Measurements from ENCODE around the gene TOMM5.
"Not testable (repeated sequence)": the region's sequence is repeated elsewhere in the genome, so short reads cannot be mapped to it uniquely, and the experiment has no call there.

TOMM5 gene

DNA sequence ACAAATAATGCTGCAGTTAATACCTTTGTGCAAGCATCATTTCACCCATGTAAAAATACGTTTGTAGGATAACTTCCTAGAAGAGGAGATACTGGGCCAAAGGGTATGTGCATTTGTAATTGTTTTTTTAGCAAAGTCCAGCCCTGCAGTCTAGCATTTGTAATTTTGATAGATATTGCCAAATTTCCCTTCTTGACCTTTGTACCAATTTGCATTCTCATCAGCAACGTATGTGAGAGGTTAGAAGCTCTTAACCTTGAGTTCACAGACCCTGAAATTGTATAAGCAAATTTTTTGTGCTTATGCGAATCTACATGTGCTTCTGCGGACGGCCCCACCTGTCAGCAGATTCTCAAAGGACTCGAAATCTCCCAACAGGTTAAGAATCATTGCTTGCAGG, 18.6 kb upstream of the TOMM5 start:
- no peak for DNase-seq (ENCODE audit: low spot score)

DNA sequence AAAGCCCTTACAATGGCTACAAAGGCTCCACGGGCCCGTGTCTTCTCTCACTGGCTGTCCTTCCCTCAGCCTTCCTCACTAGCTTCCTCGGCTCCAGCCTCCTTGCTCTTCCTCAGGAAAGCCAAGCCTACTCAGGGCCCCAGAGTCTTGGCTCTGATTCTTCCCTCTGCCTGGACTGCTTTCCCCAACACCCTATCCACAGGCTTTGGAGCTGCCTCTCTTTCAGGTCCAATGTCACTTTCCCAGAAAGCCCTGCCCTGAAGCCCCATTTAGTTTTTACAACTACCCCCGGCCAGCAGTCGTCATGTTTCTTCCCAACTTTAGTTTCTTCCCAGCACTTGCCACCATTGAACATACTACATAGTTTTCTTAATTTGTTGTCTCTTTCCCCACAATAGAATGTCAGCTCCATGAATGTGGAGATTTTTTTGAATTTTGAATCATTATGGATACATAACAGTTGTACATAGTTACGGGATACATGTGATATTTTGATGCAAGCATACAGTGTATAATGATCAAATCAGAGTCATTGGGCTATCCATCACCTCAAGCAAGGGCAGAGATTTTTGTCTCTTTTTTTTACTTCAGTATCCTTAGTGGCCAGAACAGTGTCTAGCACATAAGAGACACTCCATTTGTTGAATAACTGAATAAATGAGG, 17.5 kb upstream of the TOMM5 start:
- DNase-seq (ENCODE audit: low spot score), result no peak

DNA sequence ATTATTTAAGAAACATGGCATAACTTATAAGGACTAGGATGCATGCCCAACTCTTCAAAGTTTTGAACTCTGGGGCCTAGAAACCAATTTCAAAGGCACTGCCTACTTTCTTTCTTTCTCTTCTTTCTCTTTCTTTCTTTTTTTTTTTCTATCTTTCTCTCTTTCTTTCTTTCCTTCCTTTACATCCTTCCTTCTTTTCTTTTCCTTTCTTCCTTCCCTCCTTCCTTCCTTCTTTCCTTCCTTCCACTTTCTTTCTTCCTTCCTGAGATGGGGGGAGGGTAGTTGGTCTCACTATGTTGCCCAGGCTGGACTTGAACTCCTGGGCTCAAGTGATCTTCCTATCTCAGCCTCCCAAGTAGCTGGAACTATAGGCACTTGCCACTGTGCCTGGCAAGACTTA, 15.9 kb upstream of the TOMM5 start:
- no peak for DNase-seq (ENCODE audit: low spot score)

DNA sequence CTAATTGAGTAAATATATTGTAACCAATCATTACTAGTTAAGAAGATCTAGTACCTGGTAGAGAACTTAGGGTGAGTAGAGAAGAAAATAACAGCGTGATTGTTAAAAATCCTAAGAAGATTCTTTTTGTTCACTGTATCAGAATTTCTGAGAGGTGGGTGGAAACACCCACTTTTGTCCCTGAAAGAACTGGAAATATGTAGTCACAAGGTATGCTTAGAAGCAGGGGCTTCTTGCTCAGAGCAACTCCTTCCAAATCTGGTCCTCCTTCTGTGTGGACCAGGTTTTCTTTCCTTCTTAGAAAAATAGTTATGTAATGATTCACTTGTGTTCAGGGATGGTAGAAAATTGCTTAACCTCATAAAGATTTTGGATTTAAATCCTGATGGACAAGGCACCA, 11.9 kb upstream of the TOMM5 start:
- DNase-seq (ENCODE audit: low spot score), result no peak

DNA sequence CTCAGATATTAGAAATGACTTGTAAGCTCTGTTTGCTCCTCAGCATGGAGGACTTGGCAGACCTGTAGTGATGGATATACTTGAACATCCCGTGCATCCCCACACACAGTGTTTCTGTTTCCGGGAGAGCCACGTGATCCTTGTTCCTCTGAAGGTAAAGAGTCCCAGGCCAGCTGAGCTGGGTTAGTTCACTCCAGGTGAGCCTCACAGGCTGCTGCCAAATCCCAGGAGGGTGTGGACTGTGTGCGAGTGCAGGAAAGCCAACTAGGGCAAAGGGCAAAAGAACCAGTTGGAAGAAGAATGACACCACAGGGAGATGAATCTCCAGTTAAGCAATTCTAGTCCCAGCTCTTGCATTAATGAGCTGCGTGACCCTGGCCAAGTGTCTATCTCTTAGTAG, 10.4 kb upstream of the TOMM5 start:
- no peak for DNase-seq (ENCODE audit: low spot score)

DNA sequence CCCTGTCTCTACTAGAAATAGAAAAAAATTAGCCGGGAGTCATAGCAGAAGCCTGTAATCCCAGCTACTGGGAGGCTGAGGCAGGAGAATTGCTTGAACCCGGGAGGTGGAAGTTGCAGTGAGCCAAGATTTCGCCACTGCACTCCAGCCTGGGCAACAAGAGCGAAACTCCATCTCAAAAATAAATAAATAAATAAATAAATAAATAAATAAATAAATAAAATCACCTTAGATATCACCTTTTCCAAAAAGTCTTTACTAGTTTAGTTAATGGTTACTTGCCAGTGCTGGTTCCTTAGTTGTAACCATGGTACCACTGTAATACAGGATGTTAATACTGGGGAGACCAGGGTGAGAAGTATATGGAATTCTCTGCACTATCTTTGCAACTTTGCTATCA, 9.7 kb upstream of the TOMM5 start:
- not testable (repeated sequence) for DNase-seq (ENCODE audit: low spot score)

DNA sequence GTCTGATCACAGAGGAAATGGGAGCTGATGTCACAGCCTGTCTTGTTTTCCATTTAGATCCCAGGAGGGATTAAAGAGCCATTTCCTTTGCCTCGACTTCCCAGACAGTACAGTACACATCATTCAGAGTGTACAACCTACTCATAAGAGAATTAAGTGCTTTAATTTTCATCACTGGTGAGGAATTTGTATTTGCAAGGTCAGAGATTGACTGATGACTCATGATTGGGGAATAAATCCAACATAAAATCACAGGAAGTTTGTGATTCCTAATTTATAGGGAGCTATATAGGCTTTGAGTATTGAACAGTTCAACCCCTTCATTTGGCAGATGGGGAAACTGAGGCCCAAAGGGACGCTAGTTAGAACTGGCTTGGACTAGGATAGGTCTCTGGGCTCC, 4.1 kb upstream of the TOMM5 start:
- no peak for DNase-seq (ENCODE audit: low spot score)

DNA sequence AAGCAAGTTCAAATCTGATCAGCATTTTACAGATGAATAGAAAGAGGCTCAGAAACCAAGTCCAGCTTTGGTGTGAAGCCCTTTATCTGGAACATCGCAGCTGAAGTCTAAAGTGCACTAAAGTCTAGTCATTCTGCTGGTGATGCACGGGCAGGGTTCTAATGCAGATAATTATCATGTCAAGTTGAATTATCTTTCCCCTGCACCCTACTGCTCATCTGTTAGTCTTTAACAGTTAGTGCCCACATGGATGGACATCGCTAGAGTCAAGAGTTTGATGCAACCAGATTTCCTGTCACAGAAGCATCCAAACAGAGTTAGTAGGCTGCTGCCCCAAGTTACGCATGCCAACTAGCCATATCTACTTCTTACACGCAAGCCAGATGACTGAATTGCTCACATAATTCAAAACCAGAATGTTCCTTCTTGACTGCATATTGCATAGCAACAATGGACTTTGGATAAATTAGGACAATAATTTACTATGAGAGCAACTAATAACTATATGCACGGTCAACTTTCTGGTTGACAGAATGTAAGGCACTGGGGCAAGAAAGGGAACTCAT, 1.6 kb upstream of the TOMM5 start:
- peak; percentile 16 for DNase-seq (ENCODE audit: low spot score)

DNA sequence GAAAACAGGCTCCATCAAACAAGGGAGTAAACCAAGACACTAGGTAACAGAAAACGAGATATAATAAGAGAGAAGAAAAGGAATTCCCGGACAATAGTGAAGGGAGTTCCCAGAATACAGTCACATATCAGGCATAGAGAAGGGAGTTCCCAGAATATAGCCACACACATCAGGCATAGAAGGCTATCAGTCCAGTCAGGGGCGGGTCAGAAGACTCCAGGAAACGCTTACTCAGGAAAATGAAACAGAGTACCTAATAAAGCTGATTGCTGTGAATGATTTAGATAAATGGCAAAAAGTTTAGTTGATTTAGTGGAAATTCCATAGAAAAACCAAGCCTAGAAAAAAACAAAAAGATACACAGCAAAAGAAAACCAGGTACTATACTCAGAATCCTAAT, 4.9 kb downstream of the TOMM5 start:
- DNase-seq (ENCODE audit: low spot score), result no peak

DNA sequence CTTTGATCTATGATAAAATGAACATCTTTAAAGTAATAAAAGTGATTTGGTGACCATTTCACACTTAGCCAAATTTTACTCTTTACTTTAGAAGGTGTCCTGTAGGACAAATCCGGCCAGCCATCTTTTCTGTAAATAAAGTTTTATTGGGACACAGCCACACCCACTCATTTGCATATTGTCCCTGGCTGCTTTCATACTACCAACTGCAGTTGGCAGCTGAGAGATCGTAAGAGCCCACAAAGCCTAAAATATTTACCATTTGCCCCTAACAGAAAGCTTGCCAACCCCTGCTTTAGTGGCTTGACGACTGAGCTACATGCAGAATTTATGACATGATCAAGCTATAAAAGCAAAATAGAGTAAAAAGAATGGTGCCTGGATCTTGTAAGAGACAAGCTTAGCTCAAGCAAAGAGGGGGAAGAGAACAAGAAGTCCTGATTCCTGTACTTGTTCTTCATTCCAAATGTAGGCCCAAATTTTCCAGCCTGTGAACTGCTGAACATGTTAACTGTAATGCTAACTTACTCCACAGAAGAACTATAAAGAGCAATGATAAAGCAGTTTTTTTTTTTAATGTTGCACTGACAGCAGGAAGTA, 8.8 kb downstream of the TOMM5 start:
- no peak for DNase-seq (ENCODE audit: low spot score)

DNA sequence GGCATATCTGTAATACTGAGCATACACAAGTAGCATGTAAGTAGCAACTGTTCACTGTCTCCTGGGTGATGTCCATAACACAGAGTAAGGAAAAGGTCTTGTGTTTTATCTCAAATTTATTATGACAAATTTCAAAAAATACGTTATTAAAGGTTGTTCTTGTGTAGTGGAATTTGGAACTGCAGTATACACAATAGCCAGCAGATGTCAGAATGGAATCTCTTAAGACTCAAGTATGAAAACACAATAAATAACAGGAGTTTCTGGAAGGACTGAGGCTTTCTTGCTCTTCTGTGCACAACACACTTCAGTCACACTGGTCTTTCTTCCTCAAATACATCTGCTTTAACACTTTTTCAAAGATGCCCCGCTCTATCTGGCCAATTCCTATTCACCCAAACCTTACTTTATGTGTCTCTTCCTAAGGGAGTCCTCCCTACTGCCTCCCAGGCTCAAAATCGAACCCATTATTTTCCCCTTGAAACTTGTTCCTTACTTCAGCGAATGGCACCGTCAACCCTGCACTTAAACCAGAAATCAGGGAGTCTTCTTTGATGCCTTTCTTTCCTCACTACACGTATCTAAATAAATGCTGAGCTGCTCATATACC, 9.7 kb downstream of the TOMM5 start:
- DNase-seq (ENCODE audit: low spot score), result peak; percentile 55

DNA sequence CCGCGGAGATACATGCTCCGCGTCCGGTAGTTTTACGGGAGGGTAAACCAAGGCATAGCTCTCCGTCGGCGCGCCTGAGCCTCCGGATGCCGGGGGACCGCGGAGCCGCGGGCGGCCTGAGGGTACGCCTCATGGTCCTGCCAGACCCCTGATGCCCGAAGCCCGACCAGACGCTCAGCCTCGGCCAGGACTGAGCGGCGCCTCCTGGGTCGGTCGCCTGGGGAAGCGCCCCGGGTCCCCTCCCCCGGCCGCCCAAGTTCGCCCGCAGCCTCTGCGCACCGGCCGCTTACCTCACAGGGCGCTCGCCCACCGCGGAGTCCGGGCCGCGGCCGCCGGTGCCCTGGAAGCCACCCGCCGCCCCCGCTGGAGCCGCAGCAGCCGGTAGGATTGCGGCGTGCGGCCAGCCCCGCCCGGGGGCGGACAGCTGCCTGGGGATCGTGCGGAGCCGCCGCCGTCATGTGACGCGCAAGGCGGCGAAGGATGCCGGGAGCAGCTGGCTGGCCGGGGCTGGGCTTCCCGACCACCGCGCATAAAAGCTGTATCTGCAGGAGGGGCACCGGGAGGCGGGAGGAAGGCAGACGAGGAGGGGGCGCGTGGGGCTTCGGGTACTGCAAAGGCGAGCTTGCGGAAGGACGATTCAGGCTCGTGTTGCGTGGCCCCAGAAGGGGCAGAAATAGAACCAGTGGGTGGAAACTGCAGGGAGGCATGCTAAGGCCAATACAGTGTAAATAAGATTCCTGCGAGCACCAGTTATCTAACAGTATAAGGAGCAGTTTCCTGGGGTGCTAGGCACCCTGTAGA, 16.3 kb downstream of the TOMM5 start, which contains the start of gene FBXO10:
TSS of gene FBXO10 (minus strand) at position 460 of the 801 bp plus-strand sequence. CDS start 34,612 bp downstream, outside the sequence.
- DNase-seq (ENCODE audit: low spot score), result no peak

DNA sequence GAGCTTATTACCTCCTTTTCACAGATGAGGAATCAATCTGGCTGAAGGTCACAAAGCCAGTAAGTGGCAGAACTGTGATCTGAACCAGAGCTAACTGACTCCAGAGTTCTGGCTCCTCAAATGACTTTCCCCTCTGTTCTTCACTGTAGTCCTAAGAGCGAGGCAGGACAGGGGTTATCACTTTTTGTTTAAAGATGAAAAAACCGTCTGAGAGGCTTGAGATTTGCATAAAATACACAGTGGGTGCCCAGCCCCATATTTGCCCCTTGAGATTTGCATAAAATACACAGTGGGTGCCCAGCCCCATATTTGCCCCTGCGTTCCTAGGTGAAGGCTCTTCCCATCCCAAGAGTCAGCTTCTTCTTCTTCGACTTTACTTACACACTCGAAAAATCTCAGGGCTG, 16.9 kb downstream of the TOMM5 start:
- DNase-seq (ENCODE audit: low spot score), result no peak

DNA sequence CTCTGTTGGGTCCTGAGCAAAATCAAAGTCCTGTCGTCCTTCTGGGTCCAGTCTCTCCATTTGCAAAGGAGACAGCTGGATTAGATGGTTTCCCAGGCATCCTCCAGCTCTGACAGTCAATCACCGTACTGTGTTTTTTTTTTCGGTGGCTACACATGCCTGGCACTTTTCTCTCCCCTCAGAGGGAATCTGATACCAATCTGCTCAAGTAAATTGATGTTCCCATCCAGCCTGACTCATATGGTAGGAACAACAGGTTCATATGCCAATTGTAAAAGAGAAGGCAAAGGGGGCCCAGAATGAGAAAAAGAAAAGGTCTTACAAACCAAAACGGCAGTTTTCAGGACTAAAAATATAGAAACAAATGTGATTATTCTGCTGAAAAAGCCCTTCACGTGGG, 17.4 kb downstream of the TOMM5 start:
- no peak for DNase-seq (ENCODE audit: low spot score)

DNA sequence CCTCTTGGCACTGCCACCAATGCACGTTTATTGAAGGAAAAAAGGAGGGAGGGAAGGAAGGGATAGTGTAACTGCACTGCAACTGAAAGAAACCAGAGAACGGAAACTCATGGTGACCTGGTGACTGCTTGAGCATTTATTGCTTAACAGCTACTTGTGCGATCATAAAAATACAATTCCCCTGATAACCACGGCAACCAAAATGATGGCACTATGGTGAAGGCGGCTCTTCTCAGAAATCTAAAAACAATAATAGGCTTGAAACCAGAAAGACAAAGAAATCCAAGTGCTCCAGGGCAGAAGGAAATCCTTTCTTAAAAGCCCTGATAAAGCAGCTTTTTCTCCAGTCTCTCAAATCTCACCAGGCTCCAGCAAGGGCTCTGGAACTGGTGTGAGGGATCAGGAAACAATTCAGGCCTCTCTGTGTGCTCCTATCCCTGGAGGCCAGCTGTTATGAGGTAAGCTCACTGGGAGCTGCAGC, 18.1 kb downstream of the TOMM5 start:
- no peak for DNase-seq (ENCODE audit: low spot score)

DNA sequence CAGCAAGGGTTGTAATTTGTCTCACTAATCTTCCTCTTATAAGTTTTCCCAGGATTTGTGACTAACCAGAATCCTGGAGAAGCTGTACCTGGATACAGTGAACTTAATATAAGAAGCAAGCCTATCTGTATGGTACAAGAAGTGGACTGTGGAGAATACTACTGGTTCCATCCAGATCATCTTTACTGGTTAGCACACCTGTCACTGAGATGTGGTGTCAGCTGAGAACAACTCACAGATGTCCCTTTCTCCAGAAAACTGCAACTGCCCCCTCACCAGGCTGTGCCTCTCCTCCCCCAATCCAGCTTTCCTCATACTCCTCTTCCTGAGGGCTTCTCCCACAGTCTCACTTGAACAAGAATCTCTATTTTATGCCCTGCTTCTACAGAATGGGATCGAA, 21.1 kb downstream of the TOMM5 start:
- no peak for DNase-seq (ENCODE audit: low spot score)

DNA sequence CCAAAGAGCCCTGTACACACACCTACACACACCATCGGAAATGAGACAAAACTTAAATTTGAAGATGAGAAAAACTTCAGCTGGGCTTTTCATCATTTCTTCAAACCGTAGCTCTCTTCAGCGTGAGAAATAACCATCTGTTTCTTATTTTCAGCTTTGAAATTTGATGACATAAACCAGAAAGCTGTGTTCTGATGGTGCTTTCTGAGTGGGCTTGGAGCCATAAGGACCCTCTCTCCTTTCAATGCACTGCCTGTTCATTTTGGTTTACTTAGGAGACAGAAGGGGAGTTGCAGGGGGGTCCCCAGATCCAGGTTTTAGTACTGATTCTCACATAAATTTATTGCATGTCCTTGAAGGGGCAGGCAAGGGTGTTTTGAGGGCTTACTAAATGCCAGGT, 25.7 kb downstream of the TOMM5 start:
- no peak for DNase-seq (ENCODE audit: low spot score)

DNA sequence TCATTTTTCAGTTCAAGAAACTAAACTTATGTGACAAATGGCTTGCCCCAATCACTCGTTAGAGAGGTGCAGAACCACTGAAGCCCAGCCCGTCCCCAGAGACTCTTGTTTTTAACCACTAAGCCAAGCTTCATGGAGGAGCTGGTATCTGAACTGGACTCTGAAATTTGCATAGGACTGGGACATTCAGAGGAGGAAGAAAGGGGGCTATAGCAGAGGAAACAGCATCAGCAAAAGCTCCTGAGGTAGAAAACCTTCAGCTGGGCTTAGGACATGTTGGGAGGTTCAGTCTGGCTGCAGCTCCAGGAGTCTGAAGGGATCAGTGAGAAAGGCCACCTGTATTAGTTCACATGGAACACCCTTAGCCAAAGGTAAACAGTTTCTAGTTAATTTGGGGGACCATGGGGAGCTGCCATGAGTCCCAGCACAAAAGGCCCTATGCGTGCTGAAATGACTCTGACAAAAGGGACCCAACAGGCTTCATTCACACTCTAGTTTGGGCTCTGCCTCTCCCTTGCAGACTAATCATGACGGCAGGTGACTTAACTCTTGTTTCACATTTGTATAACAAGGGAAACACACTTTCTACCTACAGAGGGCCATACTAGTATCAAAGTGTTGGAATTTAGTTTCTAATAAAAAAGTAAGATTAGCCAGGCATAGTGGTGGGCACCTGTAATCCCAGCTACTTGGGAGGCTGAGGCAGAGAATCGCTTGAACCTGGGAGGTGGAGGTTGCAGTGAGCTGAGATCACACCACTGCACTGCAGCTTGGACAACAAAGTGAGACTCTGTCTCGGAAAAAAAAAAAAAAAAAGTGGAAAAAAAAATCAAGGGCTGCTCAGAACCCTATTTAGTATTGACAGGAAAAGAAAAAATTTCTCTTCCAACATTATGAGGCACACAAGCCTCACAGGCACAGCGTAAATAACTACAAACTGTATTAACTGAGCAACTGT, 26.5 kb downstream of the TOMM5 start:
- DNase-seq (ENCODE audit: low spot score), result no peak

DNA sequence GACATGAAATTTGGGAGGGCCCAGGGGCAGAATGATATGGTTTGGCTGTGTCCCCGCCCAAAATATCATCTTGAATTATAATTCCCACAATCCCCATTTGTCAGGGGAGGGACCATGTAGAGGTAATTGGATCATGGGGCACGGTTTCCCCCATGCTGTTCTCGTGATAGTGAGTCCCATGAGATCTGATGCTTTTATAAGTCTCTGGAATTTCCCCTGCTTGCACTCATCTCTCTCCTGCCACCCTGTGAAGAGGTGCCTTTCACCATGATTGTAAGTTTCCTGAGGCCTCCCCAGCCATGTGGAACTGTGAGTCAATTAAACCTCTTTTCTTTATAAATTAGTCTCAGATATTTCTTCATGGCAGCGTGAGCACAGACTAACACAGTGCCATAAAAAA, 27.5 kb downstream of the TOMM5 start:
- no peak for DNase-seq (ENCODE audit: low spot score)

DNA sequence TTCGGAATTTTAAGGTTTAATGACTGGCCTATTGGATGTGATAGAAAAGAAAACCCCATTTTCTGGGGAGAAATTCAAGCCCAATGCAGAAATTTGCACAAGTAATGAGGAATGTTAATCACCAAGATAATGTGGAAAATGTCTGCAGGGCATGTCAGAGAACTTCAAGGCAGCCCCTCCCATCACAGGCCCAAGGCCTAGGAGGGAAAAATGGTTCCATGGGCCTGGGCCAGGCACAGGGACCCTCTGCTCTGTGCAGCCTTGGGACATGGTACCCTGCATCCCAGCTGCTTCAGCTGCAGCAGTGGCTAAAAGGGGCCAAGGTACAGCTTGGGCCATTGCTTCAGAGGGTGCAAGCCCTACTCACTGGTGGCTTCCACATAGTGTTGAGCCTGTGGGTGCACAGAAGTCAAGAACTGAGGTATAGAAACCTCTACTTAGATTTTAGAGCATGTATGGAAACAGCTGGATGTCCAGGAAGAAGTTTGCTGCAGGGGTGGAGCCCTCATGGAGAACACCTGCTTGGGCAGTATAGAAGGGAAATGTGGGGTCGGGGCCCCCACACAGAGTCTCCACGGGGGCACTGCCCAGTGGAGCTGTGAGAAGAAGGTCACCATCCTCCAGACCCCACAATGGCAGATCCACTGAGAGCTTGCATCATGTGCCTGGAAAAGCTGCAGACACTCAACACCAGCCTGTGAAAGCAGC, 28.4 kb downstream of the TOMM5 start:
- DNase-seq (ENCODE audit: low spot score), result no peak

DNA sequence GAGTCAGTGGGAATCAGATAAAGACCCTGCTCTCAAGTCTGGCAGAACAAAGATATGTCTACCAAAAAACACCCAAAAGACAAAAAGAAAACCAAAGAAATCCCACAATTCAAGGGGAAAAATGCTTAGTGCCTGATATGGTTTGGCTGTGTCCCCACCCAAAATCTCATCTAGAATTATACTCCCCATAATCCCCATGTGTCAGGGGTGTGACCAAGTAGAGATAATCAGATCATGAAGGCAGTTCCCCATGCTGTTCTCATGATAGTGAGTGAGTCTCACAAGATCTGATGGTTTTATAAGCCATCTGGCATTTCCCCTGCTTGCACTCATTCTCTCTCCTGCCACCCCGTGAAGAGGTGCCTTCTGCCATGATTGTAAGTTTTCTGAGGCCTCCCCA, 29.6 kb downstream of the TOMM5 start:
- no peak for DNase-seq (ENCODE audit: low spot score)
